ENCODE measurements around the gene ASB4.

- TF ChIP-seq, protein P1, sequence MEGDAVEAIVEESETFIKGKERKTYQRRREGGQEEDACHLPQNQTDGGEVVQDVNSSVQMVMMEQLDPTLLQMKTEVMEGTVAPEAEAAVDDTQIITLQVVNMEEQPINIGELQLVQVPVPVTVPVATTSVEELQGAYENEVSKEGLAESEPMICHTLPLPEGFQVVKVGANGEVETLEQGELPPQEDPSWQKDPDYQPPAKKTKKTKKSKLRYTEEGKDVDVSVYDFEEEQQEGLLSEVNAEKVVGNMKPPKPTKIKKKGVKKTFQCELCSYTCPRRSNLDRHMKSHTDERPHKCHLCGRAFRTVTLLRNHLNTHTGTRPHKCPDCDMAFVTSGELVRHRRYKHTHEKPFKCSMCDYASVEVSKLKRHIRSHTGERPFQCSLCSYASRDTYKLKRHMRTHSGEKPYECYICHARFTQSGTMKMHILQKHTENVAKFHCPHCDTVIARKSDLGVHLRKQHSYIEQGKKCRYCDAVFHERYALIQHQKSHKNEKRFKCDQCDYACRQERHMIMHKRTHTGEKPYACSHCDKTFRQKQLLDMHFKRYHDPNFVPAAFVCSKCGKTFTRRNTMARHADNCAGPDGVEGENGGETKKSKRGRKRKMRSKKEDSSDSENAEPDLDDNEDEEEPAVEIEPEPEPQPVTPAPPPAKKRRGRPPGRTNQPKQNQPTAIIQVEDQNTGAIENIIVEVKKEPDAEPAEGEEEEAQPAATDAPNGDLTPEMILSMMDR (IDR thresholded peaks at IDR 0.05), result no peak
- TF ChIP-seq POLR2A (IDR thresholded peaks at IDR 0.05), result no peak
These were observed 44.0 kb downstream of the ASB4 start for GRCh38 chr7:95529701-95530100.

Measured in esophagus squamous epithelium (tissue), 4 donors.